H1 (cell line): ENCODE measurements around the gene SELPLG.

Experiments
- ATF3 ChIP-seq: IDR thresholded peaks from 2 replicates; pipeline ENCODE4 v1.6.1; 2011; ENCODE audit warnings: low read depth, mild to moderate bottlenecking, low read length; ENCODE audit not compliant: insufficient read depth
- CEBPB ChIP-seq: IDR thresholded peaks from 2 replicates; pipeline ENCODE4 v1.6.1; 2012; ENCODE audit warnings: low read depth, low read length
- CTCF ChIP-seq, 3 experiments: IDR thresholded peaks; 1 replicate in 2 of 3; 2 replicates in 1 of 3; pipeline versions ENCODE4 v1.5.1 to v1.6.1; 2011; ENCODE audit warnings: low read length in 3 of 3, mild to moderate bottlenecking in 3 of 3, inconsistent platforms in 2 of 3, low read depth in 1 of 3, moderate library complexity in 1 of 3; ENCODE audit not compliant: insufficient read depth in 1 of 3; ENCODE audit errors: control extremely low read depth in 1 of 3
- JUND ChIP-seq: IDR thresholded peaks from 2 replicates; pipeline ENCODE4 v1.6.1; 2011; ENCODE audit warnings: mild to moderate bottlenecking, improper control_type of control experiment, low read length
- POLR2AphosphoS5 ChIP-seq: IDR thresholded peaks from 2 replicates; pipeline ENCODE4 v1.6.1; 2011; ENCODE audit warnings: low read depth, low read length
- RAD21 ChIP-seq, 2 experiments: IDR thresholded peaks in 1 of 2; conservative IDR thresholded peaks in 1 of 2; 2 replicates each; pipeline ENCODE4 v1.6.1; 2011; ENCODE audit warnings: low read depth in 2 of 2, low read length in 2 of 2, improper control_type of control experiment in 1 of 2, inconsistent platforms in 1 of 2, mild to moderate bottlenecking in 1 of 2, moderate library complexity in 1 of 2

- no peak for TF ChIP-seq RAD21 (IDR thresholded peaks at IDR 0.05 in 1 of 2, conservative IDR thresholded peaks at IDR 0.05 in 1 of 2; ENCODE audit: low read depth in 2 of 2, low read length in 2 of 2)
- no peak for TF ChIP-seq CTCF (IDR thresholded peaks at IDR 0.05; ENCODE audit: control extremely low read depth in 1 of 3, insufficient read depth in 1 of 3, low read depth in 1 of 3, low read length in 3 of 3)
- no peak for TF ChIP-seq JUND
- TF ChIP-seq CEBPB, result no peak
- no peak for TF ChIP-seq ATF3
- no peak for TF ChIP-seq POLR2AphosphoS5
Measured at GRCh38 chr12:108621161-108621560, 12.5 kb downstream of the SELPLG start.
